HG02763 (cell line): ENCODE data around the gene GRAP.

ENCODE experiments used
- ATAC-seq: cut with Tn5 transposase; IDR thresholded peaks from one replicate; pipeline ENCODE4 v1.9.1; 2021; ENCODE audit warnings: mild to moderate bottlenecking, moderate library complexity; ENCODE audit not compliant: unreplicated experiment

GRAP gene

GRCh38 chr17:18986541-18987229 lies 60.1 kb downstream of the GRAP start:
- no peak for ATAC-seq

GRCh38 chr17:18985475-18985874 lies 61.3 kb downstream of the GRAP start:
- ATAC-seq: no peak

- no peak for ATAC-seq
Measured at GRCh38 chr17:18984273-18985114, 62.3 kb downstream of the GRAP start.

GRCh38 chr17:18981642-18982424 lies 64.9 kb downstream of the GRAP start:
- ATAC-seq: no peak

- no peak for ATAC-seq
Measured at GRCh38 chr17:18981335-18981641, 65.5 kb downstream of the GRAP start.

GRCh38 chr17:18980682-18981334 lies 65.9 kb downstream of the GRAP start:
- ATAC-seq: no peak

- no peak for ATAC-seq
Measured at GRCh38 chr17:18978655-18979054, 68.1 kb downstream of the GRAP start.

- no peak for ATAC-seq
Measured at GRCh38 chr17:18978050-18978449, 68.7 kb downstream of the GRAP start.

- ATAC-seq: no peak
Measured at GRCh38 chr17:18977646-18978045, 69.1 kb downstream of the GRAP start.

- no peak for ATAC-seq
Measured at GRCh38 chr17:18977021-18977420, 69.7 kb downstream of the GRAP start.

GRCh38 chr17:18976201-18976600 lies 70.6 kb downstream of the GRAP start:
- no peak for ATAC-seq

- no peak for ATAC-seq
Measured at GRCh38 chr17:18975597-18975996, 71.2 kb downstream of the GRAP start.

- ATAC-seq: no peak
Measured at GRCh38 chr17:18974407-18975149, 72.2 kb downstream of the GRAP start.

GRCh38 chr17:18971801-18972200 lies 75.0 kb downstream of the GRAP start:
- ATAC-seq: no peak
